DOHH2 (cell line): Measurements from ENCODE around the gene LRRC70.

Source experiments
- EZH2phosphoT487 ChIP-seq: fragments of 200-600 bp; sonication (generic); IDR thresholded peaks from 2 replicates; pipeline ENCODE4 v1.6.1; 2017; ENCODE audit warnings: borderline replicate concordance, mild to moderate bottlenecking, antibody characterized with exemption, low read length, moderate library complexity, mixed read lengths
- TF ChIP-seq, protein P1 (sequence below): fragments of 200-600 bp; sonication (generic); IDR thresholded peaks from one replicate; pipeline ENCODE4 v1.5.1; 2014; ENCODE audit warnings: antibody characterized with exemption, mild to moderate bottlenecking, low read depth, low read length; ENCODE audit not compliant: poor library complexity, severe bottlenecking

GRCh38 chr5:62594364-62594984, 15.9 kb downstream of the LRRC70 start:
- TF ChIP-seq, protein P1, sequence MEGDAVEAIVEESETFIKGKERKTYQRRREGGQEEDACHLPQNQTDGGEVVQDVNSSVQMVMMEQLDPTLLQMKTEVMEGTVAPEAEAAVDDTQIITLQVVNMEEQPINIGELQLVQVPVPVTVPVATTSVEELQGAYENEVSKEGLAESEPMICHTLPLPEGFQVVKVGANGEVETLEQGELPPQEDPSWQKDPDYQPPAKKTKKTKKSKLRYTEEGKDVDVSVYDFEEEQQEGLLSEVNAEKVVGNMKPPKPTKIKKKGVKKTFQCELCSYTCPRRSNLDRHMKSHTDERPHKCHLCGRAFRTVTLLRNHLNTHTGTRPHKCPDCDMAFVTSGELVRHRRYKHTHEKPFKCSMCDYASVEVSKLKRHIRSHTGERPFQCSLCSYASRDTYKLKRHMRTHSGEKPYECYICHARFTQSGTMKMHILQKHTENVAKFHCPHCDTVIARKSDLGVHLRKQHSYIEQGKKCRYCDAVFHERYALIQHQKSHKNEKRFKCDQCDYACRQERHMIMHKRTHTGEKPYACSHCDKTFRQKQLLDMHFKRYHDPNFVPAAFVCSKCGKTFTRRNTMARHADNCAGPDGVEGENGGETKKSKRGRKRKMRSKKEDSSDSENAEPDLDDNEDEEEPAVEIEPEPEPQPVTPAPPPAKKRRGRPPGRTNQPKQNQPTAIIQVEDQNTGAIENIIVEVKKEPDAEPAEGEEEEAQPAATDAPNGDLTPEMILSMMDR: no peak
- TF ChIP-seq EZH2phosphoT487: no peak
